K562 (cell line): ENCODE results near the gene CARD8. TPM values are rescaled to one million over a fixed set of nuclear protein-coding genes. Genes with fewer than 3 reads are reported as not detected.

Experiments used
- CTBP1 ChIP-seq: fragments of 450-650 bp; IDR thresholded peaks from 2 replicates; pipeline ENCODE4 v1.6.1; 2016; ENCODE audit warnings: borderline replicate concordance
- ETV6 ChIP-seq, 3 experiments: fragments of 150-350 bp in 1 of 3; sonication (generic) in 1 of 3; formaldehyde crosslinking in 1 of 3; IDR thresholded peaks; 2 replicates each; pipeline versions ENCODE4 v1.6.1 to v1.8.0; 2014 to 2022; ENCODE audit warnings: borderline replicate concordance in 2 of 3, low read depth in 2 of 3, antibody characterized with exemption in 1 of 3, low read length in 1 of 3, mild to moderate bottlenecking in 1 of 3, missing genetic modification reagents in 1 of 3
- FOXA3 ChIP-seq, 2 experiments: fragments of 450-650 bp in 1 of 2; sonication (generic) in 1 of 2; formaldehyde crosslinking; IDR thresholded peaks in 1 of 2; conservative IDR thresholded peaks in 1 of 2; 2 replicates each; pipeline versions ENCODE4 v1.4.0 to v1.8.0; 2020 to 2022; ENCODE audit warnings: mild to moderate bottlenecking in 2 of 2, missing genetic modification reagents in 1 of 2
- HMG20B ChIP-seq: fragments of 250-450 bp; sonication (Bioruptor Pico); IDR thresholded peaks from 2 replicates; pipeline ENCODE4 v1.5.0; 2021; ENCODE audit warnings: mild to moderate bottlenecking
- HNRNPK ChIP-seq: fragments of 200-400 bp; formaldehyde crosslinking; IDR thresholded peaks from one replicate; pipeline ENCODE4 v1.6.1; 2018; ENCODE audit warnings: mild to moderate bottlenecking, low read depth, low read length; ENCODE audit not compliant: poor library complexity, severe bottlenecking
- MGA ChIP-seq: fragments of 450-650 bp; IDR thresholded peaks from 2 replicates; pipeline ENCODE4 v1.6.1; 2016; ENCODE audit warnings: mild to moderate bottlenecking, moderate library complexity
- NR1H2 ChIP-seq: sonication (generic); formaldehyde crosslinking; IDR thresholded peaks from 2 replicates; pipeline ENCODE4 v1.4.0; 2020; ENCODE audit warnings: mild to moderate bottlenecking, missing genetic modification reagents
- PURB ChIP-seq: sonication (generic); formaldehyde crosslinking; IDR thresholded peaks from 2 replicates; pipeline ENCODE4 v1.9.0; 2021; ENCODE audit warnings: low read depth, mild to moderate bottlenecking, missing genetic modification reagents
- polyA plus RNA-seq, 8 experiments: library from polyadenylated mRNA; depleted of rRNA in 4 of 8; stranded (reverse) in 5 of 8; unstranded in 3 of 8; fragments of >200 nt; fragmentation: Nextera tagmentation in 2 of 8; fragmentation: Illumina TruSeq in 1 of 8; extraction: Ambion mirVana in 2 of 8; extraction: Trizol in 1 of 8; gene quantifications; 2 replicates each; pipeline versions ENCODE4 v1.2.1 to v1.2.3, GENCODE V29; 2011 to 2014; ENCODE audit warnings: inconsistent platforms in 1 of 8, missing spikeins in 1 of 8
- total RNA-seq, 7 experiments: library from RNA; depleted of rRNA in 6 of 7; stranded (reverse); fragments of >200 nt in 6 of 7; fragmentation: Illumina TruSeq in 2 of 7; extraction: Trizol in 2 of 7; gene quantifications; 2 replicates each; pipeline versions ENCODE4 v1.2.1 to v1.2.3, GENCODE V29; 2011 to 2021; ENCODE audit warnings: low replicate concordance in 1 of 7
- TF ChIP-seq, protein P1 (sequence below): fragments of 200-800 bp; sonication (Bioruptor generic); IDR thresholded peaks from 2 replicates; pipeline ENCODE4 v1.6.1; 2016; ENCODE audit warnings: missing genetic modification characterization, missing compliant biosample characterization

The CARD8 gene
- total and polyA plus RNA-seq, 9 of the 15 experiments (the other 6 are each of a cell fraction or from before 2014, with no cell fraction given) = 11.5 to 26.4 (median 20.8) TPM

DNA sequence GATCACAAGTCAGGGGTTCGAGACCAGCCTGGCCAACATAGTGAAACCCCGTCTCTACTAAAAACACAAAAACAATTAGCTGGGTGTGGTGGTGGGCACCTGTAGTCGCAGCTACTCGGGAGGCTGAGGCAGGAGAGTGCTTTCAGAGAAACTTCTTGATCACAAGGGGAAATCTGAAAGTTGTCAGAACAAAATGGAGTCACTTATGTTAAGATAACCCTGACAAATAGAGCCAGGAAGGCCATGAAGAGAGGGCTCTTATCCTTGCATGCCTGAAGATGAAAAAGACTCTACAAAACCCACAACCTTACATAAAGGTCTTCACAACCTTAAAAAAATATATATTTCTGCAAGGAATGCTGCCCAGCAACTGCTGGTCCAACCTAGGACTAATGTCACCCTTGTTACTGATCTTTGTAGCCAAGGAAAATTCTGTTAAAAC lies 1.2 kb downstream of the CARD8 start (continued):
- TF ChIP-seq MGA = no peak
- no peak for TF ChIP-seq CTBP1
- TF ChIP-seq NR1H2 (CRISPR knock-in tag) = no peak
- no peak for TF ChIP-seq HNRNPK
- no peak for TF ChIP-seq HMG20B
- no peak for TF ChIP-seq PURB (CRISPR knock-in tag)
- no peak for TF ChIP-seq ETV6 (IDR thresholded peaks at IDR 0.05; ENCODE audit: borderline replicate concordance in 1 of 2, low read depth in 2 of 2, low read length in 1 of 2)
- TF ChIP-seq ETV6 (CRISPR knock-in tag; IDR thresholded peaks at IDR 0.05; ENCODE audit: borderline replicate concordance) = no peak
- TF ChIP-seq, protein P1, sequence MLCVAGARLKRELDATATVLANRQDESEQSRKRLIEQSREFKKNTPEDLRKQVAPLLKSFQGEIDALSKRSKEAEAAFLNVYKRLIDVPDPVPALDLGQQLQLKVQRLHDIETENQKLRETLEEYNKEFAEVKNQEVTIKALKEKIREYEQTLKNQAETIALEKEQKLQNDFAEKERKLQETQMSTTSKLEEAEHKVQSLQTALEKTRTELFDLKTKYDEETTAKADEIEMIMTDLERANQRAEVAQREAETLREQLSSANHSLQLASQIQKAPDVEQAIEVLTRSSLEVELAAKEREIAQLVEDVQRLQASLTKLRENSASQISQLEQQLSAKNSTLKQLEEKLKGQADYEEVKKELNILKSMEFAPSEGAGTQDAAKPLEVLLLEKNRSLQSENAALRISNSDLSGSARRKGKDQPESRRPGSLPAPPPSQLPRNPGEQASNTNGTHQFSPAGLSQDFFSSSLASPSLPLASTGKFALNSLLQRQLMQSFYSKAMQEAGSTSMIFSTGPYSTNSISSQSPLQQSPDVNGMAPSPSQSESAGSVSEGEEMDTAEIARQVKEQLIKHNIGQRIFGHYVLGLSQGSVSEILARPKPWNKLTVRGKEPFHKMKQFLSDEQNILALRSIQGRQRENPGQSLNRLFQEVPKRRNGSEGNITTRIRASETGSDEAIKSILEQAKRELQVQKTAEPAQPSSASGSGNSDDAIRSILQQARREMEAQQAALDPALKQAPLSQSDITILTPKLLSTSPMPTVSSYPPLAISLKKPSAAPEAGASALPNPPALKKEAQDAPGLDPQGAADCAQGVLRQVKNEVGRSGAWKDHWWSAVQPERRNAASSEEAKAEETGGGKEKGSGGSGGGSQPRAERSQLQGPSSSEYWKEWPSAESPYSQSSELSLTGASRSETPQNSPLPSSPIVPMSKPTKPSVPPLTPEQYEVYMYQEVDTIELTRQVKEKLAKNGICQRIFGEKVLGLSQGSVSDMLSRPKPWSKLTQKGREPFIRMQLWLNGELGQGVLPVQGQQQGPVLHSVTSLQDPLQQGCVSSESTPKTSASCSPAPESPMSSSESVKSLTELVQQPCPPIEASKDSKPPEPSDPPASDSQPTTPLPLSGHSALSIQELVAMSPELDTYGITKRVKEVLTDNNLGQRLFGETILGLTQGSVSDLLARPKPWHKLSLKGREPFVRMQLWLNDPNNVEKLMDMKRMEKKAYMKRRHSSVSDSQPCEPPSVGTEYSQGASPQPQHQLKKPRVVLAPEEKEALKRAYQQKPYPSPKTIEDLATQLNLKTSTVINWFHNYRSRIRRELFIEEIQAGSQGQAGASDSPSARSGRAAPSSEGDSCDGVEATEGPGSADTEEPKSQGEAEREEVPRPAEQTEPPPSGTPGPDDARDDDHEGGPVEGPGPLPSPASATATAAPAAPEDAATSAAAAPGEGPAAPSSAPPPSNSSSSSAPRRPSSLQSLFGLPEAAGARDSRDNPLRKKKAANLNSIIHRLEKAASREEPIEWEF (CRISPR knock-in tag) = peak; percentile 96
- no peak; a peak in 1 of 4 replicates for TF ChIP-seq FOXA3 (CRISPR knock-in tag; conservative IDR thresholded peaks at IDR 0.05 in 1 of 2, IDR thresholded peaks at IDR 0.05 in 1 of 2)
